Measurements from ENCODE around the gene TMEM247.

TMEM247 gene

DNA sequence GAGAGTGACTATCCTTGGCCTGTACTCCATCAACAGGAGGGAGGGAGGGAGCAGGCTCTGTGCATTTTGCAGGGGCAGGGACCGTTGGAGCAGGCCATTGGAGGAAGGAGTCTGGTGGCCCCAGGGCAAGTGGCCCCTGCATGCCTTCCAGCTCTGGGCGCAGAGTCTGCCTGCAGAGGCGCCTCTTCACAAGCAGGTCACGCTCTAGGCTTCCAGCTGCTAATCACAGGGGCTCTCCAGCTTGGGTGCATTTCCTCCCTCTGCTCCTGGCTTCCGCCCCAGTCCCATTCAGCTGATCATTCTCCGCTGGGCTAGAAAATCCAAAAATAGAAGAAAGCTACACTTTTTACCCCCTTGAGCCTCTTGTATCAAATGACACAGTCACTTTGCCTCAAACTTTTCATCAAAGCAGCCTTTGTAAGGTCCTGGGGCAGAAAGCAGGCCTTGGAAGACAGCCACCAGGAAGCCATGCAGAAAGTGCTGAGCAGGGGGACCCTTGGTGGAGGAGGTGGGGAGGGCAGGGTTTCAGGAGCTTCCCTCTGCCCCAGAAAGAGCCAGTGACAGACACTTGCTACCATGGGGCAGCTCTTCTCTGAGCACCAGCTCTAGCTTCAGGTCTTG is 11.3 kb downstream of the TMEM247 start:
- no peak for DNase-seq

DNA sequence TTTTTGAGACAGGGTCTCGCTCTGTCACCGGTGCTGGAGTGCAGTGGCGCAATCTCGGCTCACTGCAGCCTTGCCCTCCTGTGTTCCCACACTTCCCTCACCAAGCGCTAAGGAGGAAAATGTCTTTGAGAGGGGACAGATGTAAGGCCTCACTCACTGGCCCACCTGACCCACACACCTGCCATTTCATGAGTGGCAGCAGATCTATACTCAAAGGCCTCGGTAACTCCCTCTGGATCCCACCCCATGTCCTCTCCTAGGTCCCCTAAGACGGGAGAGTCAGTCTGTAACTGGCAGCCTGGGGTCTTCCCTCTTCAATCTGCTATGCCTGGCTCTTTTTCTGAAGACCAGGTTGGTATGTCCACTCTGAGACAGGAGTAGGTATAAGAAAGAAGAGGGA is 12.9 kb downstream of the TMEM247 start:
- no peak for DNase-seq

DNA sequence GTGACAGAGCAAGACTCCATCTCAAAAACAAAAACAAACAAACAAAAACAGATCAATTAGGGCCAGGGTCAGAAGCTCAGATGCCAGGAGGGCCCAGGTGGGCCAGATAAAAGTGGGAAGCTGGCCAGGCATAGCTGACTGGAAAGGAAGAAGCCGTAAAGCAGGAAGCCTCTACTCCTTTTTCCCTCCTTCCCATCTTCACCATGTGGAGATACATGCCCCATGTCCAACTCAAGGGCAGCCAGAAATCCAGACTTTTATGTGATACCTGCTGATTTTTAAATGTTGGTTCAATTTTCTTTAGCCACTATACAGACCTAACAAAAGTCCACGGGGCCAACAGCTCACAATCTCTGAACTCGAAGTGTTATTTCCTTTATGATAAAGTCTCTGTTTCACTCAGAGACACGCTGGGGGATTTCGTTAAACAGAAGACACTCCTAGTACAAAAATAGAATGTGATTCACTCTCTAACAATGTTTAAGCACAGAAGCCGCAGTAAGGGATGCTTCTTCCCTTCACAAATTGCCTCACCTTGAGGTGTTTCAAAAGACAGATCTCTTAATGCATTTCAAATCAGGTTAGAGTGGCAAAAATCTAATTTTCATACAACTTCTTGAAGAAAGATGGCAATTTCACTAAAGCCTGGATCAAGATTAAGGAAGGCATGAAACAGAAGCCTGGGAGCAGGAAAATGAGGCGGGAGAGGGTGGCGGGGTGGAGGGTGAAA is 14.0 kb downstream of the TMEM247 start:
- no peak for DNase-seq

DNA sequence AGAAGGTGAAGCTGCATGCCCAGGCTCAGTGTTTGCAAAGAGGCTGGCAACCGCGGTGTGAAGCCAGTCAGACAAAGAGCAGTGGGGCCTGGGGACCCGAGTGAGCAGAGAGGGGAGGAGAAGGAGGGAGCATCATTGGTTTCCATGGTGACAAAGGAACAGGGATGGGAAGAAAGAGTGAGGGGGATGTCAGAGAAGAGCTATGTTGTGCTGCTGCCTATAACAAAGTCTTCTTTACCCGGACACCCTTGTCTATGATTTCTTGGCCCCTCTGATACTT is 14.5 kb downstream of the TMEM247 start:
- no peak for DNase-seq

DNA sequence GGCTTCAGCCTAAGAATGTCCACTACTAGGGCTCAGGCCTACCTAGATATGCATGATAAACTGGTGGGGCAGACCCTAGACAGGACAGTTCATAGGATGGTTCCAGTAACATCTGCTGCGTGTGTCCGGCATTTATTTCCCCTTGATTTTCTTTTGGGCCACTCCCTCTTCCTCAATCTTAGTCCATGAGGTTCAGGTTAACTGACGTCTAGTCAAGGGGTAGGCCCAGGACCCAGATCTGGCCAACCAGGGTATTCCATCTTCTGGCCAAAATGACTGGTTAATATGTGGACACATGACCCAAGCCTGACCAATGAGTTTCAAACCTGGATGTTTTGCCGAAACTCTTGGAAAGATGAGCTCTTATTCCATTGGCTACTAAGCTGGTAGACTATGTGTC is 15.2 kb downstream of the TMEM247 start:
- no peak for DNase-seq

DNA sequence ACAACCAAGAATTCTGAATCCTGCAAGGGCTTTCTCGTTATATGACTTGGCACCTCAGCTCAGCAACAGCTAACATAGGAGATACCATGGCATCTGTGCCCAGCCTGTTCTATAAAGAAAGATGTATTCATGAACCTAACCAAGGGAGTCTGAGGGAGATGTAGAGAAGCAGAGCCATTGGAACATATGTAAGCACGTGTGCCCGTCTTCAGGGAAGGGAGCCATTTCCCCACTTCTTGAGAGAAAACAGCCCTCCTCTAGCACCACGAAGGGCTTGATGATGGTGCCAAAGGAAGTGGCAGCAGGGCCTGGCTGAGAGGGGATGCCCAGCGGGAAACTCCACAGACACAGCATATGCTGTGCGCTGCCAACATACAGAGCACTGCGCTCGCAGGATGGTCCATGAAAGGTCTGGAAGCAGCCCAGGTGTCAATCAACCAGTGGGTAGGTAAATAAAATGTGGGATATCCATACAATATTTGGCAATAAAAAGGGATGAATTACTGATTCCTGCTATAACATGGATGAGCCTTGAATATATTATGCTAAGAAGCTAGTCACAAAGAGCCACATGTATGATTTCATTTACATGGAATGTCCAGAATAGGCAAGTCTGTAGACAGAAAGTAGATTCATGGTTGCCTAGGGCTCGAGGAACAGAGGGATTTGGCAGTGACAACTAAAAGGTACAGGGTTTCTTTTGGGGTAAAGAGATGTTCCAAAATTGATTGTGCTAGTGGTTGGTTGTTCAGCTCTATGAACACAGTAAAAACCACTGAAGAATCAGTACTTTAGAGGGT is 16.1 kb downstream of the TMEM247 start:
- no peak for DNase-seq

DNA sequence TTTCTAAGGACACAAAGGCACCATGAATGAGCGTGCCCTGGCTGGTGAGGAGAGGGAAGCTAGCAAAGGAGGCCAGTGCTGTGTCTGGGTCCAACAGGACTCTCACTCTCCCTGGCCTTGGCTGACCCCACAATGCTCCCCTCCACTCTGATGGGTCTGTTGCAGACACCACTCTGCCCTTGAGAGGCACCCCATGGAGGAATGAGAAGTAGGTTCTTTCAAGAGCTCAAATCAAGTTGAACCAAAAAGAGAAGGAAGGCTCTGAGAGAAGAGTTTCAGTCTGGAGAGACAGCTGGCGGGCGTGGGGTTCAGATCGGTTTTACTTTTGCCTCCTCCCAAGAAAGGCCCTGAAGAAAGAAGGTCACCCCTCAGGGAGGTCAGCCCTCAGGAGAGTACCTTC is 18.4 kb downstream of the TMEM247 start:
- DNase-seq = no peak

DNA sequence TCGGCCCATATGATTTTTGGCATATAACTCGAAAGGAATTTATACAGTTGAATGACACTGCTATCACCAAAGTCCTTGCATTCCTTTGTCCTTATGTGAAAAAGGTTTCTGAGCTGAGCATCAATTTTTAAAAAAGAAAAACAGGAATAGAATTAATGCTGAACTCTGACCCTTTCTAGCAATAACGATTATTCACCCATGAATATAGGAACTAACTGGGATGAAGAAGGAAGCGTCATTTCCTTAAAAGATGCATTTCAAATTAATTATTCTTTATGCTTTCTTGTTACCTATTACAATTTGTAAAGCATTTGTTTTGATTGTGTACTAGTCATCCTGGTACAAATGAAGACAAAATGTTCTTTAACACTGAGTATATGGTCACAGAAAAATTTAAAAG is 19.3 kb downstream of the TMEM247 start:
- DNase-seq = no peak

DNA sequence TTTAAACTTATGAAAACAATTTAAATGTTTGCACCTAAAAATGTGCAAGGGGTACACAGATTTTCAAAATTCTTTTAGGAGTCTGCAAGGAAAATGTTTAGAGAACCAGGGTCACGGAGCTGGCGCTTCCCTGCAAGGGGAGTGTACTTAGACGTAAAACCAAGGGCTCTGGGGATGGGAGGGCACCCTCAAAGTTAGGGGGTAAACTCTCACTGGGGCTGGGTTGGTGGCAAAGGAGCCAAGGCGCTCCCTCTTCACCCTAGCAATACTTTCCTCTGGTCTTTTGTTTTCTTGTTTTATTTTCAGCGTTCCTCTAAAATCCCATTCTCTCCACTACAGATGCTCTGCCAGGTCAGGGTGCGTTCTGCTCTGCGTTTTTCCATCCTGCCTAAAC is 20.0 kb downstream of the TMEM247 start:
- DNase-seq = no peak

DNA sequence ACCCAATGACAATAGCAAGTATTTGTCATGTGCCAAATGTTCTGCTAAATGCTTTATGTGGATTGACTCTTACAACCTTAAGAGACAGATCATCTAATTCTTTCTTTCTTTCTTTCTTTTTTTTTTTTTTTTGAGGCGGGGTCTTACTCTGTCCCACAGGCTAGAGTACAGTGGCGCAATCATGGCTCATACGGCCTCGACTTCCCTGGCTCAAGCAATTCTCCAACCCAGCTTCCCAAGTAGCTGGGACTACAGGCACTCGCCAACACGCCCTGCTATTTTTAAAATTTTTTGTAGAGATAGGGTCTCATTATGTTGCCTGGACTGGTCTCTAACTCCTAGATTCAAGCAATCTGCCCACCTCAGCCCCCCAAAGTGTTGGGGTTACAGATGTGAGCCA is 21.4 kb downstream of the TMEM247 start:
- no peak for DNase-seq

DNA sequence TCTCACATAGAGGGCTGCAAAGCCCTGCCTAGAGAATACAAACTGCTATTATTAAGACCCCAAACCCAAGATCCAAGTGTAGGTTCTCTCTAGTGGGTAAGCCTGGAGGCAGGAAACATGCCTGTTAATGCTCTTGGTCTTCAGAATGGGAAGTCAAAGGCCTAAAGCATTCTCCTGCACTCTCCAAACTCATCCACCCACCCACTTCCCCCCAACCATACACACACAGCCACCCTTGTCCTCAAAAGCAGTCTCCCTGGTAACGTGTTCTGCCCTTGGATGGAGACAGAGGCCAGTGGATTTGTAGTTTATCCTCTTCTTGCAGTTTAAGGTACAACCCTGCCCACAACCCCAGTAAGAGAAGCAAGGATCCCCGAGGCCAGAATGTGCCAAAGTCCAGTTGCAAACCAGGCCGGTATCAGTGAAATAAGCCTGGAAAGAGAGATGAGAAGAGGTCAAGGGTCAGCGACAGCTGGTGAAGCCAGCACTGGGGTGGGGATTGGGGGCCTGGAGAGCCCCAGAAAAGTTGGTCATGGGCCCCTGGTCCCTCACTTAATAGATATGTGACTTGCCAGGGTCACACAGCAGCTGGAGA is 23.0 kb downstream of the TMEM247 start:
- no peak for DNase-seq

DNA sequence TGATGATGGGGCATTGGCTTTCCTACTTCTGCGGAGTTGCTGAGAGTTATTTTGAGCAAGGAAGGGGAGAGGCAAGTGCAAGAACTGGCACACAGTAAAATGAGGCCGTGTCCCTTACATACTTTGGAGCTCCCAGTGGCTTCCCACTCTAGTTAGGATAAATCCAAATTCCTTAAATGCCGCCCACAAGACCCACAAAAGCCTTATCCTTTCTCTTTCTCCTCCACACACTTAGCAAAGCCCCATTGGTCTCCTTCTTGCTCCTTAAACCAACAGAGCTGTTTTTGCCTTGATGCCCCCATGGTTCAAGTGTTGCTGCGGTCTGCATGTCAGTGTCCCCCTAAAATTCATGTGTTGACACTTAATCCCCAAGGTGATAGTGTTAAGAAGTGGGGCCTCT is 24.3 kb downstream of the TMEM247 start:
- no peak for DNase-seq

DNA sequence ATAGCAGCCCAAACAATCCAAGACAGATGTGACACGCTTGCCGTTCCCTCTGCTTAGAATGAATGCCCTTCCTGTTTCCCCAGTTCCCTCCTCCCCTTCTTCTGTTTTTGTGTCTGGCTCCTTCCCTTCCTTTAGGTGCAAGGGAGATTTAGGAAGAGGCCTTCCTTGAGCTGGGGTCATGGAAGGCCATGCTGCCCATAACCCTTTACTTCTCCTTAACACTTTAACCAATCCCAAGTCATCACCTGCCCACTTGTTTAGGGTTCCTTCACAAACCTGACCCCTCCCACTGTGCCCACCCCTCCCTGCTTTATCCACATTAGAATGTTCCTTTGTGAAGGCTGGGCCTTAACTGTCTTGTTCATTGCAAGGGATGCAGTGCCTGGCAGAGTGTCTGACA is 24.9 kb downstream of the TMEM247 start:
- no peak for DNase-seq

DNA sequence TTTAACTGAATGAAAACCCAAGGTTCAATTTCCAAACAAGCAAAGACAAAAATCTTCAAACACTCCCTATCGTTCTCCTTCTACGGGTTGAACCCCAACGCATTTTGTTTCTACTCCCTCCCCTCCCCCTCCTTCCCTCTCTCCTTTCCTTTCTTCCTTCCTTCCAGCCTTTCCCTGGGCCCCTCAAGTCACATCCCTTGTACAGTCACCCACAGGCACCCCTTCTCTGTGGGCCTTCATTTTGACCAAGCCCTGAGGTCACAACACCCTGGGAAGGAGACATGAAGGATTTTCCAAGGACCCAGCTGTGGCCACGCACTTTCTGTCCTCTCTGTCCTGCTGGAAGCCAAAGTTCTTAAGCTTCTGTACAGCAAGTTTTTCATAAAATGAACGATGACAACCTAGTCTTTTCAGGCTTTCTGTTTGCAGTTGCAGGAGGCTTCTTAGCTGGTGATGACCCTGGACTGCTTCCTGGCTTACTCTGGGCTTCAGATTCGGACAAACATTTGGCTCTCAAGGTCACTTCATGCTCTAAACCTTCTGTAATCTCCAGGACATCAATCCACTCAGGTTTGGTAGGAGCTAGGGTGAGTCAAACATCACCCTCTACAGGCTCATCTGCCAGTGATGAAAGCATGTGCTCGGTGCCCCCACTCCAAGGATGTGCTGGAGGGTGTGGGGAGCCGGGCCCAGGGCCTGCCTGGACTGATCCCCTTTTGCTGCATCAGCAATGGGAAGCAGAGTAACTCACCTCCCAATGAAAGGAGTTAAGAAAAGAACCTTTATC is 25.5 kb downstream of the TMEM247 start:
- DNase-seq = no peak

DNA sequence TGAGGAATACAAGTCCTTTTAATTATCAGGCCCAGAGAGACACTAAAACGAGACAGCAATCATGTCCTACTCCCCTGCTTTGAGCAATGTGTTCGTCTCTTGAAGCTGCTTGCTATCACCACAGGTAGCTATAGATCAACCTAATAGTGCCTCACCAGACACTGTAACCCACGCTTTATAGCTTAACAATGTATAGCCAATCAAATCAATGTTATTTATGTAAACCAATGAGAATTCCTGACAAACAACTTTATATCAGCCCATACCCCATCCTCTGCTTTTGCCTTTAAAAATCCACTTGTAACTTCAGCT is 26.1 kb downstream of the TMEM247 start:
- no peak for DNase-seq

DNA sequence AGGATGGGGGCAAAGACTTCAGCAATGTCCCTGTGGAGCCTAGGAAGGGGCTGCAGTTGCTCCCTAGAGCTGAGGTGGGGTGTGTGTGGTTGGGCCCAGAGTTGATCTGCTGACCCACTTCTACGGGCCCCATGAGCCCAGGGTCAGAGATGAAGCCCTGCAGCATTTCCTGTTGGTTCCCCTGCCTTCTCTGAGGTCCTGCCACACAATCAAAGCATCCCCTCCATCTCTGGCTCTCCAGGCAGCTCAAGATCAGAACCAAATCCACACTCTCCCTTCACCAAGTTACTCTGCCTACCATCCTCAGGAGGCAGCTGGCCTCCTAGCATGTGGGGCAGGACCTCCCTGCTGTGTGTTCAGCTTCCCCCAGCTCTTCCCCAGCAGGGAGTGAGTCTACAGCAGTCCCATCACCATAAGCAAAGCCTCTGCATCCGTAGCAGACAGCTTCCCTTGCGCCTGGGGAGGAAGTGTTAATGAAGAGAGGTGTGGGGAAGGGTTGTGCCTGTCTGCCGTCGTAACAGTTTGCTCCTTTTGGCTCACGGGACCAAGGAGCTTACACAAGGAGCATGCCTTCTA is 26.9 kb downstream of the TMEM247 start:
- DNase-seq = no peak

DNA sequence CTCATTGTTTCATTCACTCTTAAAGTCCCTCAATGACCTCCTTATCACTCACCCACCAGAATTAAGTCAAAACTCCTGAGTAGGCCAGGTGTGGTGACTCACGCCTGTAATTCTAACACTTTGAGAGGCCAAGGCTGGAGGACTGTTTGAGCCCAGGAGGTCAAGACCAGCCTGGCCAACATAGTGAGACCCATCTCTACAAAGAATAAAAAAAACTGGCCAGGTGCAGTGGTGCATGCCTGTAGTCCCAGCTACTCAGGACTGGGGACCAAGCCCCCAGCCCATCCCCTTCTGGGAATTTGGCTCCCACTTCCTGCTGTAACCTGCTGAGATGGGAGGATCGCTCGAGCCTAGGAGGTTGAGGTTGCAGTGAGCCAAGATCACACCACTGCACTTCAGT is 28.9 kb downstream of the TMEM247 start:
- no peak for DNase-seq

DNA sequence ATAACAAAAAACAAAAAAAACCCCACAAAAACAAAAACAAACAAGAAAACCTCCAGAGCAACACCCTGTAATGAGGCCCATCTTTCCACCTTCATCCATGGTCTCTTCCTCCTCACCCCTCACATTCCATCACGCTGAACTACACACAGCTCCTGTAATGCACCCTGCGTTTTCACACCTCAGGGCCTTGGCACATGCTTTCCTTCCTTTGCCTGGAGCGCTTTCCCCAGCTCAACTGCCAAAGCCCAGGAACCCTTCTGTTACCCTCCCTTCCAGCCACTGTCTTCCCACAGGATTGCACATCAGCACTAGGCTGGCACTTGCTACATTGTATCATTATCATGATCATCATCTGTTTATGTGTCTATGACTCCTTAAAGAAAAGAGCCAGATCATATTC is 29.4 kb downstream of the TMEM247 start:
- no peak for DNase-seq

DNA sequence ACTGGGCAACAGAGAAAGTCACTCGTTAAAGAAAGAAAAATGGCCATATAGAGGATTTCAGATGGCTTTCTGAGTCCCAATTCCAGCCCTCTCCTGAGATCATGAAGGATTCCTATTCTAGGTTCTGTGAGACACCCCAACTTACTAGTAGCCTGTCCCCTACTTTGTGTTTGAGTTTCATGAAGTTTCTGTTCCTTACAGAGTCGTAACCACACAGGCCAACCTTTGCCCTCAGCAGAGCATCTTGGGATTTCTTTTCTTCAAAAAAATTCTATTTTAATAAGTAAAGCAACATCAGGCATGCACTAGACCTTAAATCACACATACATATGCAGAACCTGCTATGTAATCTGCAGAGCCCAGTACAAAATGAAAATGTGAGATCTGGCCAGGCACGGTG is 30.4 kb downstream of the TMEM247 start:
- no peak for DNase-seq

DNA sequence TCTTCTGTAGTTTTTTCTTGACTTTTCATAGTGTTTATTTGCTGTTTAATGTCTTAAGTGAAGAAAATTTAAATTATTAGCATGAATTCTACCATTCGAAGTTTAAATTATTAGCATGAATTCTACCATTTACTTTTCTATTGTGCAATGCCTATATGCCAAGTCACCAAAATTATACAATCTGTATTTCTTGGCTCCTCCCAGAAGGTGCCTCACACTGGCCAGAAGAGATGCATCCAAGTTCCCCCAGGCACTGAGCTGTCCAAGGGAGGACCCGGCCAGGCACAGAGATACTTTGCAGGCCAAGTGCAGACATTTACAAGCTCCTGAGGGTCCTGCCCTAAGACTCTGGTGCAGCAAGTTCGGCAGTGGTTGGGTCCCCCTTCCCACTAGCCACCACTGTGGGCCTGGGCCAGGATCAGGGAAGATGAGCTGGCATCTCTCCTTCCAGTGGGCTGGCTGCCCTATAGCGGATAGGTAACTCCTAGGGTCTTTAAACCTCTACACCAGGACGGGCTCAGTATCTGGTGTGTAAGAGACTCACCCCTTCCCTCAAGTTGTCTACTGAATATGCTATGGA is 31.3 kb downstream of the TMEM247 start:
- DNase-seq = no peak

DNA sequence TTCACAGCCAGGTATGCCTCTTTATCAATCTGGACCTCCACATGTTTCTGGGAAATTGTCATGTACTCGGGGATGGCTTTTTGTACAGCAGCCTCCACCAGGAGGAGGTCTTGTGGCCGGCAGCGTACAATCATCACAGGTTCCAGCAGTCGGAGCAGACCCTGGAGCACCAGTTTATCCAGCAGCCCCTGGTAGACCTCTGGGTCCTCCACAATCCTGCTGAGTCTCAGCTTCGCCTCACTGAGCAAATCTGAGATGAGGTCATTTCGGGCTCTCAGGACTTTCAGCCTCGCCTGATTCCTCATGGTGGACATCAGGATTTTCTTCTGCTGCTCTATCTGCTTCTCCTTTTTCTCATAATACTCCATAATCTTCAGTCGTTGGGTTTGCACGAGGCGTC is 32.8 kb downstream of the TMEM247 start:
- DNase-seq = no peak

DNA sequence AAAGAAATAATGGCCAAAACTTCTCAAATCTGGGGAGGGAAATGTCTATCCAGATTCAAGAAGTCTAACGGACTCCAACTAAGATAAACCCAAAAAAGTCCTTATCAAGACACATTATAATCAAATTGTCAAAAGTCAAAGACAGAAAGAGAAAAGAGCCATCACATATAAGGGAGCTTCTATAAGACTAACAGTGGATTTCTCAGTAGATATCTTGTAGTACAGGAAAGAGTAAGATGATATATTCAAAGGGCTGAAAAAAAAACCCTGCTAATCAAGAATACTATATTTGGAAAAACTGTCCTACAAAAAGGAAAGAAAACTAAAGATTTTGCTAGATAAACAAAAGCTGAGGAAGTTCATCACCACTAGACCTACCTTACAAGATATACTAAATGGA is 35.4 kb downstream of the TMEM247 start:
- DNase-seq = no peak

DNA sequence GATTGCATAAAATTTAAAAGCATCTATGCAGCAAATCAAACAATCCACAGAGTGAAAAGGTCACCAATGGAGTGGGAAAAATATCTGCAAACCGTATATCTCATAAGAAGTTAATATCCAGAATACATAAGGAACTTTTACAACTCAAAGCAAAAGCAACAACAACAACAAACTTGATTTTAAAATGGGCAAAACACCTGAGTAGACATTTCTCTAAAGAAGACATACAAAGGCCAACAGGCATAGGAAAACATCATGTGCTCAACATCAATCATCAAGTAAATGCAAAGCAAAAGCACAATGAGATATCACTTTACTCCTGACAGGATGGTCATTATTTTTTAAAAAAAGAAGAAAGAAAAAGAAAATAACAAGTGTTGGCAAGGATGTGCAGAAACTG is 38.1 kb downstream of the TMEM247 start:
- no peak for DNase-seq

All from NCI-H526 treated with DMSO at 0.1 percent for 48 hours (cell line).